HG03378 (cell line): ENCODE data around the gene TCF4.
A peak's percentile ranks its signal among the peaks of the same experiment; 100 is the strongest.

Experiments
- ATAC-seq: cut with Tn5 transposase; IDR thresholded peaks from one replicate; pipeline ENCODE4 v1.9.1; 2021; ENCODE audit warnings: mild to moderate bottlenecking, moderate library complexity; ENCODE audit not compliant: unreplicated experiment

The TCF4 gene

GRCh38 chr18:55446996-55447671, 140.9 kb downstream of the TCF4 start:
- ATAC-seq = no peak

DNA sequence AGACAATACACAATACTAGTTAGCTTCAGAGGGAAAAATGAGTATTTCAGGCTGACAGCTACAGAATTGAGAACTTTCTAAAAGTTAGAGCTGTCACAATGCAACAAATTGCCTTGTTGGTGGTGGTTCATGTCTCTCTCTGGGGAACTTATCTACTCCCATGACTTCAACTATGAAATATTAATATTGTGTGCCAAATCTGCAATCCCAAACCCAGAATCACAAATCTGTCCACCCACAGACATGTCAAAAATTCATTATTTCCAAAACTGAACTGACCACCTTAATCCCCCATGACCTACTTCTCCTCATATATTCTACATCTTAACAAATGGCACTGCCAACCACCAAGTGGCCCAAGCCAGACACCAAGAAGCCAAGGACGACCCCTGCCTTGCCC, 143.5 kb downstream of the TCF4 start:
- no peak for ATAC-seq

DNA sequence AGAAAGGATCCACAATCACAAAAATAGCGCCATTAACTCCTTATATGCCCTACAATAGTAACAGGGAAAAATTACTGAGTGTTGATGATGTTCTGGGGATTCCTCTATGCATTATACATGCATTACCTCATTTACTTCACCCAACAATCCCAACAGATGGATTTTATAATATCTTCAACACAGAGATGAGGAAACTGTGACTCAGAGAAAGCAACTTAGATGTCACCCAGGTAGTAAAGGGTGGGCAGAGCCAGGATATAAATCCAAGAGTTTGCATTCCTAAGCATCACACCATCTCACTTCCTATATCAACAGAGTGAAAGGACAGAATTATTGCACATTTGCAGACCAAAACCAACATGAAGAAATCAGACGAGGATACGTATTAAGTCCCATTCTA, 144.2 kb downstream of the TCF4 start:
- no peak for ATAC-seq

DNA sequence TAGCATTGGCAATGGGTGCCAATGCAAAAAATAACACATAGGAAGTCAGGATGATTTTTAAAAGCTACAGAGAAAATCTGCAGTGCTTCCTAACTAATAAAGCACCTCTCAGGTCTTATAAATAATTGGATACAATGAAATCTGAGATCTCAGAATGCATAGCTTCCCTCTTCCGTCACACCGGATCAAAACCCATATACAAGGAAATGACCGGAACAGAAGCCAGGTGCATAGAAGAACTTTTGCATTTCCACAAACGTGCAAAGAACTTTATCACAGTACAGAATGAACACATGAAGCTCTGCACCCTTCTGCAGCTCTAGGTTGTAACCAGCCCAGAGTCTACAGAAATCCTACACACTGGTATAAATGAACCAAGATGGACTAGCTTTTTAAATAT, 145.4 kb downstream of the TCF4 start:
- ATAC-seq = no peak

- ATAC-seq = no peak
Measured at GRCh38 chr18:55440988-55441387, 147.0 kb downstream of the TCF4 start.

- no peak for ATAC-seq
Measured at GRCh38 chr18:55439056-55439455, 148.9 kb downstream of the TCF4 start.

DNA sequence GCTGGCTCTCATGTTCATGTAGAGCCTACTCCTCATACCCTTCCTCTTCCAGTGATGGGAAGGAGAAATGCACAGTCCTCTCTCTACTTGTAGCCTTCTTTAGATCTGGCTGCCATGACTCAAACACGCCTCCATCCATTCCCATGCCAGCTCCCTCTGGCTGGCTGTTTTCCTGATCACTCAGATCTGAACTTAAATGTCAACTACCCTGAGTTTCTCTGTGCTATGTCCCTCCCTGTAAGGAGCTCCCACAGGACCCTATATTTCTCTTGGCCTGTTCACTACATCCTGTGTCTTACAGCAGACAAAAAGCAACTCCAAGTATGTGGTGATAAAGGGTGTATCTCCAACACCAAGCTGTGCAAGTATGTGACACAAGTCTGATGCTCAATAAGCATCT, 152.4 kb downstream of the TCF4 start:
- ATAC-seq = no peak

GRCh38 chr18:55433648-55434047, 154.3 kb downstream of the TCF4 start:
- no peak for ATAC-seq

DNA sequence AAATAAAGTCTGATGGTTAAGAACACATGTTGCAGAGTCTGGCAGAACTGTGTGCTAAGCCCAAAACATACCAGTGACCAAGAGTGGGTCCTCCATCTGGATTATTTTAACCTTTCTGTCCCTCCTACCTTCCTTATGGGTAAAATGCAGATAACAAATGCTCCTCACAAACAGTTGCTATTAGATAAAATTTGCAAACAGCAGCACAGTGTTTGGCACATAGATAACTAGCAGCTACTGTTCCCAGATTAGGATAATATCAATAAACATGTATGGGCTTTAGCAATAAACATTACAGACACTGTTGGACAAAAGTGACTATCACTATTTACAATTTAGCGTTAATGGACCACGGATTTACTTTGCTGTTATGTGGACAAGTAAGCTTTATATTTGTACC, 154.9 kb downstream of the TCF4 start:
- ATAC-seq = no peak

DNA sequence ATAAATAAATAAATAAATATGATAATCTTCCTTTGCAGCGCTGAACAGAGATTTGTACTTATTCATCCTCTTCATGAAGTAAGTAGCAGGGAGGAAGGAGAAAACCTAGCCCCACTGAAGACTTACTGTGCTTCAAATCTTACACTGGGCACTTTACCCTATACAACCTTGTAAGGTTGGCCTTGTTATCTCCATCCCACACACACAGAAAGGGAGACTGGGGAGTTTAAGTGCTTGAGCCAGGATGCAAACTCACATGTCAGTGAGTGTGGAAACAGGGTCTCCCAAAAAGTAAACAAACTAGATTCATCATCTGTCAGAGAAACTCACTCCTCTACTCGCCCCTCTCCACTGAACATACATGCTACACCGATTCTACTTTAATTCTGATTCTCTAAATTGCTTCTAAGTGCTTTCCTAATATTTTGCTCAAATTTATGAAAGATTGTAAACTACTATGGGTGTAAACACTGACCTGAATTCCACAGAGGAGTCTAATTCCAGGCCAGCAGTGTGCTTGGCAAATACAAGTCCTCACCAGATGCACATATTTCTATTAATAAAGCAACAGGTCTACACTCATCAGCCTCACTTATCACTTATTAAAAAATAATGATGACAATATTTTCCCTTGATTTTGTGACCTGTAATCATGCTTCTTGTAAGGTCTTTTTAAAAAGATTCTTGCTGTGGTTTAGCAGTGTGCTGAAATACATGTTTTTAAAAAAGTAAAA, 155.5 kb downstream of the TCF4 start:
- ATAC-seq = no peak

DNA sequence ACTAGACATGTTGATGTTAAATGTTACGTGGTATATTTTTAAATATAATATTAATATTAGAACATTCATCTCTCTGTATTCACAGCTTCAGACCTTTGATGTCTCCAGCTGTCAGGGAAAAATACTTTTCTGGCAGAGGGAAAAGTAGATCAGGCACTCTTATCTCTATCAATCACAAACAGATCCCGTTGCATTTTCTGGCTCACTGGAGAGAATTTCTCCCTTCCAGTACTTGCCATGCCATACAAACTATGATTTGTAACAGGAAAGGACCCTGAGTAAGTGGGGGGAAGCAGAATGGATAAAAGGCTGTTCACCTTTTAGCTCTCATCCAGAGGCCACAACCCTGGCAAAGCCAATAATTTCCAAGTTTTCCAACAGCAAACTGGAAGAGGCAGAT, 158.0 kb downstream of the TCF4 start:
- ATAC-seq = no peak

DNA sequence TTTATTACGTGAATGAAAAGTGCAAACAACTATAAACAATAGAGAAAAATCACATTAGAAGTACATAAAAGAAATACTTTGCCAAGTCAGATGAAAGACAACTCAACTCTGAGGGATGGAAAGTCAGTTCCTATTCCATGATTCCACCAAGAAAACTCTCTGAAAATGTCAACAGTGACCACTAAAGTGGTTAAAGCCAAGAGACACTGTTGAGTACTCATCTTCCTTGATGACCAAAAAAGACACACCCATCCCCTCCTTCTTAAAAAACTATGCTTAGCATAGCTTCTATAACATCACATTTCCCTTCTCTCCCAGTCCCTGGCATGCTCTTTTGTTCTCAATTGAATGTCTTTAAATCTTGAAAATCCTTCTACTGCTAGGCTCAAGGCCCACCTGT, 160.0 kb downstream of the TCF4 start:
- ATAC-seq = no peak

DNA sequence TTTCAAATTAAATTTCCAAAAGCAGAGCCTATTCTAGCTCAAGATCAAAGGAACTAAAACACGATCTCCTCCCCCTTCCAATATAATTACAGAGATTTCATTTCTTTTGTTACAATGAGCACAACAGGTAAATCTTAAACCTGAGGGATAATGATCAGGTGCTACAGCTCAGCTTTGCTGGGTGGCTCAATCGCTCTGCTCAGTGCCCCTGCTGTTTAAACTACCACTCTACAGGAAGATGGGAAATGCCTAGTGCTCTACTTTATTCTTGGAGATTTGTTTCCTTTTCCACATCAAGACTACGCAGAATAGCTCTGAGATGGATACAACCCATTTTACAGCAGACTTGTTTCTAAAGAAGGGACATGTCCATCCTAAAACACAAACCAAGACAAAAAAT, 162.3 kb downstream of the TCF4 start:
- no peak for ATAC-seq

GRCh38 chr18:55422456-55423180, 165.4 kb downstream of the TCF4 start:
- no peak for ATAC-seq

GRCh38 chr18:55421615-55422419, 166.2 kb downstream of the TCF4 start:
- ATAC-seq = no peak

DNA sequence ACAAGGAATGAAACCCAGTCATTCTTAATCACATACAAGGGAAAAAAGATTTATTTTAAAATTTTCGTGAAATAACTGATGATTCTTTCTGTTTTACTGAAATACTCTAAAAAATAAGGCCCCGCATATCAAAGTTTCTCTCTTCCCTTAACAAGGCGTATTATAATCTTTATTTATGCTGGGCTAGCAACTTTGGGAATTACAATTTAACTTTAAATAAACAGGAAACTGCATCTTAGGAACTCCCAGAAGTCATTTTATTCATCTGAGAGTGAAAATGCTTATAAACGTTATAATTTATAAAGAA, 166.7 kb downstream of the TCF4 start:
- ATAC-seq = no peak

- peak; percentile 54 for ATAC-seq
Measured at GRCh38 chr18:55420665-55421307, 167.2 kb downstream of the TCF4 start.

DNA sequence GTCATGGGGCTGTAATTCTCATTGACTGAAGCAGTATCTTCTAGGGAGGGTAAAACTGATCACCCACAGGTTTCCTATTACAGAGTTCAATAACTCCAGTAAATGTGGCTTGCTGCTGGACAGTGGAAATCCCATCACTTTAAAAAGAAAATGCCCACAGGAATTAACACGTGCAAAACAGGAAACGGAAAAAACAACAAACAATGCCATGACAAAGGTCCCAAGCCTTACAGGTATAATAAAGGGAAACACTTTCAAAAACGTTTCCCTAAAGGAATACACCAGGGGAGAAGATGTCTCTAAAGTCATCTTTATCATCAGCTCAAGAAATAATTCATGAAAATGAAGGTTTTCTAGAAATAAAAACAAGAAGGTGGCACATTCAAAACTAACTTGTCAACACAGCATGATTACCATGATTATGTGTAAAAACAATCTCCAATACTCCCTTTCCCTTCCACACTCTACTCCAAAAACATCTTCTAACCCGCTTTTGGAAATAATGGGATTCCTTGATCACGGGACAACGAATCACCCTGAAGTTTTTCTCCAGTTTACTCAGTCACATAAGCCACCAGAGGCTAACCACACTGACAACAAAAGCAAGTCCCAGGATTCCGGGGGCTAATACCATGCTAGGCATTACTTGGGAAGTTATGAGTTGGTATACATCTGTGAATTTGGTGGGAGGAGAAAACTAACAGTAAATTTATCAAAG, 167.9 kb downstream of the TCF4 start:
- ATAC-seq = peak; percentile 19

GRCh38 chr18:55419132-55419946, 168.7 kb downstream of the TCF4 start:
- no peak for ATAC-seq
